Hematopoietic multipotent progenitor cell (in vitro differentiated cells): ENCODE measurements around the gene SMPD1. TPM values are rescaled to one million over a fixed set of nuclear protein-coding genes. Genes with fewer than 3 reads are reported as not detected.
"Not testable (repeated sequence)": the region's sequence is repeated elsewhere in the genome, so short reads cannot be mapped to it uniquely, and the experiment has no call there.

Experiments
- DNase-seq, 3 donors: peaks; one replicate each; pipeline ENCODE4 v3.0.0-alpha.2; 2011 to 2015; ENCODE audit warnings: low read depth in 2 of 3, low spot score in 2 of 3
- total RNA-seq: library from RNA; depleted of rRNA; stranded (reverse); fragments of >200 nt; gene quantifications from one replicate; pipeline ENCODE4 v1.2.3, GENCODE V29; 2012

SMPD1 gene
- total RNA-seq, 1 donor = 14.0 TPM

DNA sequence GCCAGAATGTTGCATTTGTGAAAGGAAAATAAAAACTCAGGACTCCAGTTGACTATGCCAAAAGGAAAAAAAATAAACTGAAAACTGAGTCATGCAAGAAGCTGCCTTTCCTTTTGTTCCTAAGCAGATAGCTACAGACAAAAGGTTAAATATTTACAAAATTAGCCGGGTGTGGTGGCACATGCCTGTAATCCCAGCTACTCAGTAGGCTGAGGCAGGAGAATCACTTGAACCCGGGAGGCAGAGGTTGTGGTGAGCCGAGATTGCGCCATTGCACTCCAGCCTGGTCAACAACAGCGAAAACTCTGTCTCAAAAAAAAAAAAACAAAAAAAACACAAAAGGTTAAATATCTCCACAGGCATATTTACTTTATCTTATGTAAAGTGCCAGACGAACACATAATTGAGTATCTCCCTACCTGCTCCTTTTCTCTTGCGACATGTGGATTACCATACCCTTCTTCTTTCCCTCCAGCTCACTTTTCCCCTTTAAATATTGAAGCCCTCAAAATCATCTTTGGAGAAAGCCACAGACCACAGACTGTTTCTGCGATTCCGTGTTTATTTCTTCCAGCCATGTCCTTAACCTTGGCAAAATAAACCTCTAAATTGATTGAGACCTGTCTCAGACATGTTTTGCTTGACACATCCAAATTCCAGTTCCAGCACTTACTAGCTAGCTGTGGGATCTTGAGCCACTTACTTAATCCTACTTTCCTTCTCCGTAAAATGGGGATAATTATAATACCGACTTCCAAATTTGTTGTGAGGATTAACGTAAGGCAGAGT lies 2.3 kb upstream of the SMPD1 start:
- DNase-seq = no peak

DNA sequence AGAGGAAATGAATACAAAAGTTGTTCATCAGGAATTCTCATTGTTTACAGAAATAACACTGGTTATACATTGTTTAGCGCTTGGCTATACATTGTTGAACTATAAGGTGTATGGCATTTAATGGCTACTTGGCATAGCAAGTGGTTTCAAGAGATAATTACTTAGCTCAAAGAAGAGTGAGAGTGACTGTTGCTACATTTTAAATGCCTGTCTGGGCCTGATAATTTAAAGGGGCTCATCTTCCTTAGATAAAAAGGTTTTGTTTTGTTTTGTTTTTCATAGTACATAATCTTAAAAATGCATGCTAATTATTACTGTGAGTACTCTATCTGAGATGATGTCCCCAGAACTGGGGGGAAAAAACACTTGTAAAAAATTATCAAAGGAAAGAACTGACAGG lies 1.5 kb upstream of the SMPD1 start:
- no peak for DNase-seq

DNA sequence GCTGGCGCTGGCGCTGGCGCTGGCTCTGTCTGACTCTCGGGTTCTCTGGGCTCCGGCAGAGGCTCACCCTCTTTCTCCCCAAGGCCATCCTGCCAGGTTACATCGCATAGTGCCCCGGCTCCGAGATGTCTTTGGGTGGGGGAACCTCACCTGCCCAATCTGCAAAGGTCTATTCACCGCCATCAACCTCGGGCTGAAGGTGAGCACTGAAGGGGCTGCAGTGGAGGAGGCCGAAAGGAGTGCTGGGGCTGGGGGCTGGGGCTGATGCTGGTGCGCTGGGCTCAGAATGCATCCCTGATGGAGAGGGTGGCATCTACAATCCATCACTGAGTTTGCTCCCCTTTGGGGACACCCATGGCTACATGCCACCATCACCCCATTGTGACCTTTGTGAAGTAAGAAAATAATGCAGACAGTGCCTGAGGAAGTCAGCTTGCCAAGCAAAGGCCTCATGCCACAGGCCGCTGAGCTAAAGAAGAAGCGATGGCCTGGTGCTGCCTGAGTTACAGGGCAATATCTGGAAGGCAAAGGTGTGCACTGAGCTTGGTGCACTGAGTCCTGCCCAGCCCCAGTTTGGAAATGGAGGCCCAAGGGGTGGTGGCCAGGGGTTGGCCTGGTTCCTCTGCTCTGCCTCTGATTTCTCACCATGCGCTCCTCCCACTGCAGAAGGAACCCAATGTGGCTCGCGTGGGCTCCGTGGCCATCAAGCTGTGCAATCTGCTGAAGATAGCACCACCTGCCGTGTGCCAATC lies 620 bp downstream of the SMPD1 start:
- peak in 1 of 3 donors; percentile 18 for DNase-seq

DNA sequence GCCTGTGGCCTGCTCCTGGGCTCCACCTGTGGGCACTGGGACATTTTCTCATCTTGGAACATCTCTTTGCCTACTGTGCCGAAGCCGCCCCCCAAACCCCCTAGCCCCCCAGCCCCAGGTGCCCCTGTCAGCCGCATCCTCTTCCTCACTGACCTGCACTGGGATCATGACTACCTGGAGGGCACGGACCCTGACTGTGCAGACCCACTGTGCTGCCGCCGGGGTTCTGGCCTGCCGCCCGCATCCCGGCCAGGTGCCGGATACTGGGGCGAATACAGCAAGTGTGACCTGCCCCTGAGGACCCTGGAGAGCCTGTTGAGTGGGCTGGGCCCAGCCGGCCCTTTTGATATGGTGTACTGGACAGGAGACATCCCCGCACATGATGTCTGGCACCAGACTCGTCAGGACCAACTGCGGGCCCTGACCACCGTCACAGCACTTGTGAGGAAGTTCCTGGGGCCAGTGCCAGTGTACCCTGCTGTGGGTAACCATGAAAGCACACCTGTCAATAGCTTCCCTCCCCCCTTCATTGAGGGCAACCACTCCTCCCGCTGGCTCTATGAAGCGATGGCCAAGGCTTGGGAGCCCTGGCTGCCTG lies 1.4 kb downstream of the SMPD1 start:
- no peak for DNase-seq

DNA sequence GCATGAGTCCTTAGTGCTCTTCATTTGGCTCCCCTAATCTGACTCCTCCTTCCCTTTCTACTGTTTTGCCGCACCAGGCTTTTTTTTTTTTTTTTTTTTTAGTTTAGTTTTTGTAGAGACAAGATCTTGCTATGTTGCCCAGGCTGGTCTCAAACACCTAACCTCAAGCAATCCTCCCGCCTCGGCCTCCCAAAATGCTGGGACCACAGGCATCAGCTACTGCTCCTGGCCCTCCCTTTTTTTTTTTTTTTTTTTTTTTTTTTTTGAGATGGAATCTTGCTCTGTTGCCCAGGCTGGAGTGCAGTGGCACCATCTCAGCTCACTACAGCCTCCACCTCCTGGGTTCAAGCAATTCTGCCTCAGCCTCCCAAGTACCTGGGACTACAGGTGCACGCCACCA lies 2.0 kb downstream of the SMPD1 start:
- DNase-seq = not testable (repeated sequence)

DNA sequence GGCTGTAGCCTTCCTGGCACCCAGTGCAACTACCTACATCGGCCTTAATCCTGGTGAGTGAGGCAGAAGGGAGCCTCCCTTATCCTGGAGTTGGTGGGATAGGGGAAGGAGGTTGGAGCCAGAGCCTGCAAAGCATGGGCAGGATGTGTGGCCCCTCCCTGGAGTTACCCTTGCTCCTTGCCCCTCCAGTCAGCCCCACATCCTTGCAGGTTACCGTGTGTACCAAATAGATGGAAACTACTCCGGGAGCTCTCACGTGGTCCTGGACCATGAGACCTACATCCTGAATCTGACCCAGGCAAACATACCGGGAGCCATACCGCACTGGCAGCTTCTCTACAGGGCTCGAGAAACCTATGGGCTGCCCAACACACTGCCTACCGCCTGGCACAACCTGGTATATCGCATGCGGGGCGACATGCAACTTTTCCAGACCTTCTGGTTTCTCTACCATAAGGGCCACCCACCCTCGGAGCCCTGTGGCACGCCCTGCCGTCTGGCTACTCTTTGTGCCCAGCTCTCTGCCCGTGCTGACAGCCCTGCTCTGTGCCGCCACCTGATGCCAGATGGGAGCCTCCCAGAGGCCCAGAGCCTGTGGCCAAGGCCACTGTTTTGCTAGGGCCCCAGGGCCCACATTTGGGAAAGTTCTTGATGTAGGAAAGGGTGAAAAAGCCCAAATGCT lies 3.9 kb downstream of the SMPD1 start:
- DNase-seq = no peak

DNA sequence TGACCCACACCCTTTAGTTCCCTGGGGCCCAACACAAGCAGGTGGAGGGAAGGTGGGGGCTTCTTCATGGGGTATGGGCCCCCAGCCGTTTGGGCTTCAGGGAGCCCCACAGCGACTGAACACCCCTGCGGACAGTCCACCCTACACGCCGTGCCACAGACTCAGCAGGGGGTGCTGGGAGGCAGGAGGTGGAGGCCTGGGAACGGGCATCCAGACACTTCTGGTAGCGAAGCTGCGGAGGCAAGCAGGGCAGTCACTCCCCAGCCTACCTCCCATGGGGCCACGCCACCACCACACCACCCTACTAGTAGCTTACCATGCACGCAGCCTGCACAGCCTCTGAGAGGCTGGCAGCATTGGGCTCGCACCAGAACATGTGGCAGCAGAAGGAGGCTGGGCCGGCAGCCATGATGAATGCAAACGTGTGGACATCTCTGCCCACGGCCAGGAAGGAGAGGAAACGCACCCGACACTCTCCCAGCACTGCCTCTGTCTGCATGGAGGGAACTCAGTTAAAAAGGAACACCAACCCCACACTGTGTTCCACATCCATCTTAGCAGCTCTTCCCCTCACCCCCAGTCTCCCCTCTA lies 5.3 kb downstream of the SMPD1 start:
- DNase-seq = no peak

DNA sequence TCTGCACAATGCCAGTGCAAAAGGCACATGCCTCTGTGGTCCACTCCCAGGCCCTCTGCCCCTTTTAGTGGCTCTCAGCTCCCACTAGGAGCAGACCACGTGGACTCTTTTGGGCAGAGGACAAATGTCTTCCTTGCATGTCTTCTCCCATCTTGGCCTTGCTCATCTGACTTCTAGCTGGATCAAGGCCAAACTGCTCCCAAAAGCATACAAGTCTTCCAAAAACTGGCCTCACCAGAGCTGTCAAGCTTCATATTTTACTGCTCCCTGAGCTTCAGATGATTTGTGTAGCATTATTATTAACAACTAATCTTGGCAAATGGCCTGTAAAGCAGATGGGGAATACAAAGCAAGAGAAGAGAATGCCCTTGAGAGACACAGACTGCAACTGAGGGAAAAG lies 6.9 kb downstream of the SMPD1 start:
- DNase-seq = no peak

DNA sequence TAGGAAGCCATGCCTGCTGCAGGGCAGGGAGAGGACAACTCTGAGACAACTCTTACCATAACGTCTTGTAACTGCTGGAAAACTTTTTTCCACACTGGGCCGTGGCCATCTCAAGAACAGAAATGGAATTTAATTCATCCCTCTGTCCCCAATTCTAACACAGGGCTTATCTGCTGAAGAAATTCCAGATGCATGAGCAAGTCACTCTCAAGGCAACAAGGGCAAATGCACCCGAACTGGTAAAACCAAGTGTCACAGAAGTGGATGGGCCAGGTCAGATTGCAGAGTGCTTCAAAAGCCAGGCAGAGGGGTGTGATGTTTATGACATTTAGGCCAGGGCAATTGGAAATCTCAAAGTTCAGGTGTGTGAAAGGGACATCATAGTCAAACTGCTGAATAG lies 7.4 kb downstream of the SMPD1 start:
- no peak for DNase-seq

DNA sequence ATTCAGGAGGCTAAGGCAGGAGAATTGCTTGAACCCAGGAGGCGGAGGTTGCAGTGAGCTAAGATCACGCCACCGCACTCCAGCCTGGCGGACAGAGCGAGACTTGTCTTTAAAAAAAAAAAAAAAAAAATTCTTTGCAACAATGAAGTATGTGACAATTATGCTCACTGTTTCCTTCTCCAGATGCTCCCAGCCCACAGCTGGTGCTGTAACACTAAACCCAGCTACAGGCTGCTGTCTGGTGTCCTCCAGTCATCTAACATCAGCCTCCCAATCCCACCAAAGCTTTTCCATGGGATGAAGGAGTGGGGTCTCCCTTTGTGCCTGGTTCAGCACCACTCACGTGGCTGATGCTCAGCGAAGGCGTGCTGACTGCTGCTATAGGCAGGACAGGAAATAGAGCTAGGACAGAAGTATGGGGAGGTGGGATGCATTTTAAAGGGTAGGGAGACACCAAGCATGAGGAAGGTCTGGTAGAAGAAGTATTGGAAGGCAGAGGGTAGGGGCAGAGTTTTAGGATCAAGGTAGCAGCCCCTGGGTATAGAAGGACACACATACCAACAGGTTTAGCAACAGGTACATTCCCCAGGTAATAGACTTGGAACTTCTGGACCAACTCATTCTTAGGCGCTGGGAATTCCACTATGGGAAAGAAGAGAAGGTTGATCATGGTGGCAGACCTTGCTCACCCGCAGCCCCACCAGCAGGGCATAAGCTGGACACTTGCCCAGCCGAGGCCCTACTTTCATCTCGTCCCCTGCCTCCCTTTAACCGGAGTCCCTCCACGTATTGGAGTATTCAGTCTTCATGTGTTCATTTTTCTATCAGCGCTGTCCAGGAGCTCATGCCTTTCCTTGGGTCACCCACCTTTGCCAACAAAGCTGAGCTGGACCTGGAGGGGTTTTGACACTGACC lies 10.4 kb downstream of the SMPD1 start:
- DNase-seq = no peak

DNA sequence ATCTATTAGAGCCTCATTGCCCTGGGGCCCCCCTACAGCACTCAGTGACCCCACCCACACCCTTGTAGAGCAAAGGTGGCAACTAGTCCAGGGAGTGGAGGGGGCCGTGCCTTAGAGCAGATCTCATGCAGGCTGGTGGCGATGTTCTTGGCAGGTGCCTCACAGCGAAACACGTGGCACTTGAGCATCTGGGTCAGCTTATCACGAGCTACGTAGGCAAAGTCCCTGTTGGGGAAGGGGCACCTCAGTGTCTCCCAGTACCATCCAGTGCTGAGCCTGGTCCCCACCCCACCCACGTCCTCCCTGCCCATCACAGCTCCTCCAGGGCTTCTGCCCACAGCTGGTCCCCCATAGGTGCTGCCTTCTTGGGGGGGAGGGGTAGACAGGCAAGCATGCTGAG lies 11.2 kb downstream of the SMPD1 start:
- no peak for DNase-seq

DNA sequence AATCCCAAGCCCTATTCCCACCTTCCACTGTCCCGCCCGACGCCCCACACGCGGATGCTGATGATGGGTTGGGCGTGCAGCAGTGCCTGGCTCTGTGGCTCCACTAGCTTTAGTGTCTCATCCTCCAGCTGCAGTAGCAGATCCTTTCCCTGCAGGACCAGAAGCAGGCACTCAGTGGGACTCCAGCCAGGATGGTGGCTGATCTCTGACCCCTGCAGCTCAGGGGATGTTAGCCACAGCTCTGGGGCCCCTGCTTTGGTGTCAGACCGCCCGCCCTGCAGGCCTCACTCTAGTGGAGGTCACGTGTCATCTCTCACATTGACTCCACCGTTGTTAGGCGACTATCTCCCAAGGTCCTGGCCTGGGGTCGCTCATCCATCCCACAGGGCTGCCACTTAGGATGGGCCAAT lies 11.8 kb downstream of the SMPD1 start:
- no peak for DNase-seq

DNA sequence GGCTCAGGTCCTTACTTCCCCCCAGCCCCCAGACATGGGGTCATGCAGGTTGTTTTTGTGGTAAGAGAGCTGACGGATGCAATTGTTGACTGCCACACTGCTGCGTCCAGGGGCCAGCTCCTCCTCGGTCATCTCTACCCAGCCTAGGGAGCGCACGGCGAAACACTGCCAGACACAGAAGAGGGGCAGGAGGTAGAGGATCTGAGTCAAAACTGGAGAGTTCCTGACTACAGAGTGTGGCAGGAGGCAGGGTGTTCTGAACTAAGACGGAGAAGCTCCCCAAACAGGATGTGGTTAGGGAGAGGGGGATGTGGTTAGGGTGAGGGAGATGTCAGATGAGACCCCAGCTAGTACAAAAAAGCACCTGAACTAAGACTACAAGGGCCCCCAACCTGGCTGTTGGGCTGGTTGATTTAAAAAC lies 12.3 kb downstream of the SMPD1 start:
- peak in 2 of 3 donors; percentile 59 to 70 for DNase-seq

DNA sequence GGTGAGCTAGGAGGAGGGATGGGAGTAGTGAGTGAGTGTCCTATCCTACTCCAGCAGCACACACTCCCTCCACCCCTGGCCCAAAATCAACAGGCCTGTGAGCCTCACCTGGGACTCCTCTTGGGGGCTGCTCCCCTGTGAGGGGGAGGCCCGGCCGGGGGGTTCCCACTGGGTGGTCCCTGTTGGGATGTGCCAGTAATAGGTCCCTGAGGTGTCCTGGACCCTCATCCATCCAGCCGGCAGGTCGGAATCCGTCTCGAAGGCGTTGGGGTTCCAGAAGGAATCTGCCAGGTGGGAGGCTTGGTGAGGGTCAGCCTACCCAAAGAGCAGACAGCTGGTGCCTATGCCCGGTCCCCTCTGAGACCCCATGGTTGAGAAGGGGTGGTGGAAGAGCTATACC lies 13.3 kb downstream of the SMPD1 start:
- no peak for DNase-seq

DNA sequence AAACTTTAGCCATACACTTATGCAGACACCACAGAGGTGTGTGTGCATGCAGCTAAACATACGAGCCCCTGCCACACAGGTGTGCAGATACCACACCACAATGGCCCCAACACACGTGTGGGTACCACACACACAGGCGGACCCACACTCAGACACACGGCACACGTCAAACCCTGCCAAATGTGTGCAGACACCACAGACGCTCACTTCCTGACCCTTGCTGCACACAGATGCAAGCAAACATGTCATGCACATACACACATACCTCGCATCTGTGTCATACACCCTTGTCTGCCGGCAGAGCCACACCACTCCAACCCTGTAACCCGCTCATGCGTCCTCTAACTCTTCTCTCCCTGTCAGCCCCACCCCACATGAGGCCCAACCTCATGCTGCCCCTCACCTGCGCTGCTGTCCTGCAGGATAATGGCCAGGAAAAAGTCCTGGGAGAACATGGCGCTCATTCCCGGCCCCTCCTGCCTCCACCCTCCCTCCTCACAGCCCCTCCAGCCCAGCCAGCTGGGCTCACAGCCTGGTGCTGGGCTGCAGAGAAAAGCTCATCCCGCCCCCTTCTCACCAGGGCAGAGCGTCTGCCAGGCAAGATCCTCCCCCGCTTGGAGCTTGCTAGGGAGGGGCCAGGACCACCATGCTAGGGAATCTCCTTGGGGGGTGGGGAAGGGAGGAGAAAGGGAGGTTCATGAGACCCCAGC lies 14.2 kb downstream of the SMPD1 start:
- DNase-seq = no peak

DNA sequence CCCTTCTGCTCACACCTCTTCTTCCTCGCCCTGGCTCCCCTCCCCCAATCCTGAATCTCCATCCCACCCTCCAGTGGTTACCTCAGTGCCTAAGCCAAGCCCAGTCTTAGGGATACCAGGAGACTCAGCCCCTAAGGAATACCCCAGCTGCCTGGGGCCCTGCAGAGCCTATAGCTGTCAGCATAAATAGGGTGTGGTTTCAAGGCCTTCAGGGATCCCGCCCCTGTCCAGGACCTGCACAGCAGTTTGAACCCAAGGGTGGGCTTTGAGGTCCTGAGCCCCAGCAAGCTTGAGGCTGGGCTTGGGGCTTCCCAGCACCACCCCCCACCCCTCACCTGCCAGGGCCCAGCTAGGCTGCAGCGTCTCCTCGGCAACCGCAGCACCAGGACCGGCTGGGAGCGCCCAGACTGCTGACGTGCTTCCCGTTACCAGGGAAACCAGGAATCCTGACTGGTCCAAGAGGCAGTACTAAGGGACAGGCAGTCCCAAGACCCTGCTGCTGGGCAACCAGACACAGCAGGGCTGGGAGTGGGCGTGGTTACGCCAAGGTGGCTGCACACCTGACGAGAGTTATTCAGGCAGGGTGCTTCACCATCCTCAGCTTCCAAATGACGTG lies 14.9 kb downstream of the SMPD1 start:
- no peak for DNase-seq

DNA sequence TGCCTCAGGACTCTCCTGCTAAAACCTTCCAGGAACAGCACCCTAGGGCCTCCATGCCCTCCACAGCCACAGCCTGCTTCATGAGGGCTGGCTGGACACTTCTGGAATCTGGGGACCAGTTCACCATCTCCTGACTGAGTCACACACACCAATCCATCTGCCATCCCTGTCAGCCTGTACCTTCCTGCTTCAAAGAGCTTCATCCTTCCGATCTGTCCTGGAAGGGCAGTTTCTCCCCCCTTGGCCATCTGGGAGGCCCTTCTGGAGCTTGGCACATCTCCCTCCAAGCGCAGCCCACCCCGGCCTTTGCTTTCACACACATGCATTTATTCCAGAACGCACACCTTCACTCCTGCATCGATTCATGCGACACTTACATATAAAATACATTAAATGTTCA lies 15.6 kb downstream of the SMPD1 start:
- no peak for DNase-seq

DNA sequence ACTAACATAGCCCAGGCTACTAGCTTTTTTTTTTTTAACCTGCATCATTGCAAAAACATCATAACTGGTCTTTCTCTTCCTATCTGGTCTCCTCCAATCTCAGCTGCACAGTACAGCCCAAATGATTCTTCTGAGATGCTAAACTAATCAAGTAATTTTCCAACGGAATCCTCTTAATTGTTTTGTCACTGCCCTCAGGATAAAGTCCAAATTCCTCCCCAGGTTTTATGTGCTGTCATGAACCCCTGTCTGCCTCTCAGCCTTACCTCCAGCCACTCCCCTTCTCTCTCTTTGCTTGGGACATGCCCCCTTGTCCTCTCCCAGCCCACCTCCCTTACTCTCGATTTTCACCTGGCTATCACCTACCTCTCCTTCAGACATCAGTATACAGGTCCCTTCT lies 16.1 kb downstream of the SMPD1 start:
- DNase-seq = no peak
